ENCODE measurements around the gene POLE3.

The POLE3 gene

DNA sequence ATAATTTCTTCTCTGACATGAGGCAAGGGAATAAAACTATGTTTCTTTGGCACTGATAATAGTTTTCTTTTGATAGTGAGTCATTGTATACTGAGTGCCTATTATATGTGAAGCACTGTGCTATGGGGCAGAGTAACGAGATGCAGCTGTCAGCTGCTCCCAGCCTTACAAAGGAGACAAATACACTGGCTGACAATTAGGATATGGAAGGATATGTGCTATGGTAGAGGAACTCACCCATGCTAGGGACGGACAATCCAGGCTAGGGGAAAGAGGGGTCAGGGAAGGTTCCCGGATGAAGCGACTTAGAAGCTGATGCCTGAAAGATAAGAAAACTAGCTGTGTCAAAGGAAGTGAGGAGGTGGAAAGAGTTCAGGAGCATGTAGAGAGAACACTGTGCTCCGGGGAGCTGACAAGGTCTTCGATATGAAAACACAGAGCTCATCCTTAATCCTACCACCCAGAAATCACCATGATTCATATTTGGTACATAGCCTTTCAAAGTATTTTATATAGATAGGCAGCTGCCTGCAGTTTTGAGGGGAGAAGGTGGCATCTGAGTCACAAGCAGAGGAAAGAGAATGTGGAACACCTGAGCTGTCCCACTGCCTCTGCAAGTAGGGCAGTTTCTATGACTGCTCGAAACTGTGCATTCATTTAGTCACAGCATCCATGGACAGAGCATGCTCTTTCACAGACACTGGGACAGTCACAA, 49.0 kb downstream of the POLE3 start:
- no peak for DNase-seq (ENCODE audit: low read depth)
- TF ChIP-seq, protein P1, sequence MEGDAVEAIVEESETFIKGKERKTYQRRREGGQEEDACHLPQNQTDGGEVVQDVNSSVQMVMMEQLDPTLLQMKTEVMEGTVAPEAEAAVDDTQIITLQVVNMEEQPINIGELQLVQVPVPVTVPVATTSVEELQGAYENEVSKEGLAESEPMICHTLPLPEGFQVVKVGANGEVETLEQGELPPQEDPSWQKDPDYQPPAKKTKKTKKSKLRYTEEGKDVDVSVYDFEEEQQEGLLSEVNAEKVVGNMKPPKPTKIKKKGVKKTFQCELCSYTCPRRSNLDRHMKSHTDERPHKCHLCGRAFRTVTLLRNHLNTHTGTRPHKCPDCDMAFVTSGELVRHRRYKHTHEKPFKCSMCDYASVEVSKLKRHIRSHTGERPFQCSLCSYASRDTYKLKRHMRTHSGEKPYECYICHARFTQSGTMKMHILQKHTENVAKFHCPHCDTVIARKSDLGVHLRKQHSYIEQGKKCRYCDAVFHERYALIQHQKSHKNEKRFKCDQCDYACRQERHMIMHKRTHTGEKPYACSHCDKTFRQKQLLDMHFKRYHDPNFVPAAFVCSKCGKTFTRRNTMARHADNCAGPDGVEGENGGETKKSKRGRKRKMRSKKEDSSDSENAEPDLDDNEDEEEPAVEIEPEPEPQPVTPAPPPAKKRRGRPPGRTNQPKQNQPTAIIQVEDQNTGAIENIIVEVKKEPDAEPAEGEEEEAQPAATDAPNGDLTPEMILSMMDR (IDR thresholded peaks at IDR 0.05; ENCODE audit: low read depth, low read length, missing control alignments): no peak
- no peak overlapping the region for H3K4me3 ChIP-seq (ENCODE audit: low read depth, low read length)
- in situ Hi-C loops (cut with HindIII; ENCODE audit: low sequenced_read_pairs): no loop called here

DNA sequence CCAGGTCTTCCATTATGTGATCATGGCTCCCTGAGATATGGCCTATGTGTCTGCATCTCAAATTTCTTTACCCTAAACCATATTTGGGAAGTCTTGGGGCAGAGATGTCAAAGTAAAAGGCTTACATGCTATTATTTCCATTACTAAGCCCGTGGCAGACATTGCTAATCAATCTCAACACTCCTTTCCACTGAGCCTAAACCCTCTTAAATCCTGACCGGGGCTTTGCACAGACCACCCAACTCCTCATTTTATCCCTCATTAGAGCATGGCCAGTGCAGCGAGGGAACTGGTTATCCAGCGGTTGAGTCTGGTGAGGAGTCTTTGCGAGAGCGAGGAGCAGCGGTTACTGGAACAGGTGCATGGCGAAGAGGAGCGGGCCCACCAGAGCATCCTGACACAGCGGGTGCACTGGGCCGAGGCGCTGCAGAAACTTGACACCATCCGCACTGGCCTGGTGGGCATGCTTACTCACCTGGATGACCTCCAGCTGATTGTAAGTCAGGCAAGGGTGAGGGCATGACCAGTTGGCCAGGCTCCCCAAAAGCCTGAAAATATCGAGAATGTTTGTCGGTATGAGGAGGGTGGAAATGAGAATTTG, 50.1 kb downstream of the POLE3 start:
- no peak overlapping the region for H3K4me3 ChIP-seq (ENCODE audit: low read depth, low read length)
- TF ChIP-seq, protein P1 (IDR thresholded peaks at IDR 0.05; ENCODE audit: low read depth, low read length, missing control alignments): no peak
- DNase-seq (ENCODE audit: low read depth): no peak
- in situ Hi-C loops (cut with HindIII; ENCODE audit: low sequenced_read_pairs): no loop called here

- in situ Hi-C loops (cut with HindIII; ENCODE audit: low sequenced_read_pairs): no loop called here
- DNase-seq (ENCODE audit: low read depth): no peak
- TF ChIP-seq, protein P1 (IDR thresholded peaks at IDR 0.05; ENCODE audit: low read depth, low read length, missing control alignments): no peak
- no peak overlapping the region for H3K4me3 ChIP-seq (ENCODE audit: low read depth, low read length)
These were observed 51.1 kb downstream of the POLE3 start for GRCh38 chr9:113359385-113359784.
